H9 (cell line): ENCODE measurements around the gene STK38. TPM values are rescaled to one million over a fixed set of nuclear protein-coding genes. Genes with fewer than 3 reads are reported as not detected.

Experiments
- DNase-seq: peaks from one replicate; pipeline ENCODE4 v3.0.0-alpha.2; 2017
- H2AFZ ChIP-seq: one replicate; pipeline ENCODE4 v1.6.1; 2013; ENCODE audit warnings: mild to moderate bottlenecking, low read length, control low read depth, moderate library complexity
- H2AK5ac ChIP-seq: 2 replicates; pipeline ENCODE4 v1.6.1; 2013; ENCODE audit warnings: low read length, control low read depth, mixed read lengths; ENCODE audit not compliant: insufficient read length
- H2BK120ac ChIP-seq: one replicate; pipeline ENCODE4 v1.6.1; 2013; ENCODE audit warnings: low read depth, mild to moderate bottlenecking, low read length, control low read depth, inconsistent platforms; ENCODE audit not compliant: poor library complexity, severe bottlenecking
- H2BK12ac ChIP-seq: 2 replicates; pipeline ENCODE4 v1.6.1; 2013; ENCODE audit warnings: low read length, control low read depth, mixed read lengths, low read depth; ENCODE audit not compliant: insufficient read length
- H2BK15ac ChIP-seq: 2 replicates; pipeline ENCODE4 v1.6.1; 2013; ENCODE audit warnings: low read depth, low read length, control low read depth
- H2BK20ac ChIP-seq: one replicate; pipeline ENCODE4 v1.6.1; 2013; ENCODE audit warnings: low read depth, mild to moderate bottlenecking, low read length, control low read depth, inconsistent platforms; ENCODE audit not compliant: poor library complexity, severe bottlenecking
- H2BK5ac ChIP-seq: 2 replicates; pipeline ENCODE4 v1.6.1; 2013; ENCODE audit warnings: low read length, control low read depth, mixed read lengths; ENCODE audit not compliant: insufficient read length
- H3K14ac ChIP-seq: 2 replicates; pipeline ENCODE4 v1.6.1; 2013; ENCODE audit warnings: low read length, control low read depth; ENCODE audit not compliant: insufficient read depth
- H3K18ac ChIP-seq: 2 replicates; pipeline ENCODE4 v1.6.1; 2013; ENCODE audit warnings: low read depth, mild to moderate bottlenecking, mixed read lengths, low read length, control low read depth; ENCODE audit not compliant: insufficient read length
- H3K23ac ChIP-seq: 2 replicates; pipeline ENCODE4 v1.6.1; 2013; ENCODE audit warnings: low read length, control low read depth, mixed read lengths, low read depth; ENCODE audit not compliant: insufficient read length
- H3K23me2 ChIP-seq: 2 replicates; pipeline ENCODE4 v1.6.1; 2013; ENCODE audit warnings: low read depth, mild to moderate bottlenecking, mixed read lengths, low read length, control low read depth; ENCODE audit not compliant: insufficient read length, poor library complexity, severe bottlenecking
- H3K27ac ChIP-seq: 2 replicates; pipeline ENCODE4 v1.5.1; 2013; ENCODE audit warnings: low read length, control low read depth, mixed read lengths, low read depth; ENCODE audit not compliant: insufficient read length
- H3K27me3 ChIP-seq: 2 replicates; pipeline ENCODE4 v1.6.1; 2013; ENCODE audit warnings: low read length, control low read depth, inconsistent platforms; ENCODE audit not compliant: insufficient read depth
- H3K4ac ChIP-seq: 2 replicates; pipeline ENCODE4 v1.6.1; 2013; ENCODE audit warnings: low read depth, mild to moderate bottlenecking, control low read depth, inconsistent platforms, low read length, moderate library complexity
- H3K4me1 ChIP-seq: 2 replicates; pipeline ENCODE4 v1.6.1; 2013; ENCODE audit warnings: low read length, control low read depth, inconsistent platforms; ENCODE audit not compliant: insufficient read depth
- H3K4me2 ChIP-seq: 2 replicates; pipeline ENCODE4 v1.6.1; 2013; ENCODE audit warnings: low read length, control low read depth, mixed read lengths; ENCODE audit not compliant: insufficient read length, insufficient read depth
- H3K56ac ChIP-seq: 2 replicates; pipeline ENCODE4 v1.6.1; 2013; ENCODE audit warnings: low read depth, mild to moderate bottlenecking, mixed read lengths, low read length, control low read depth; ENCODE audit not compliant: insufficient read length
- H3K79me1 ChIP-seq: 2 replicates; pipeline ENCODE4 v1.6.1; 2013; ENCODE audit warnings: low read depth, mild to moderate bottlenecking, moderate library complexity, low read length, control low read depth, inconsistent platforms; ENCODE audit not compliant: insufficient read depth, poor library complexity, severe bottlenecking
- H3K79me2 ChIP-seq: 2 replicates; pipeline ENCODE4 v1.6.1; 2013; ENCODE audit warnings: low read length, control low read depth, inconsistent platforms; ENCODE audit not compliant: insufficient read depth
- H3K9ac ChIP-seq: 2 replicates; pipeline ENCODE4 v1.6.1; 2013; ENCODE audit warnings: low read length, control low read depth, mixed read lengths; ENCODE audit not compliant: insufficient read length; ENCODE audit errors: extremely low read depth
- H3K9me3 ChIP-seq: one replicate; pipeline ENCODE4 v1.6.1; 2013; ENCODE audit warnings: low read depth, low read length, inconsistent platforms; ENCODE audit not compliant: control insufficient read depth
- H3T11ph ChIP-seq: one replicate; pipeline ENCODE4 v1.6.1; 2013; ENCODE audit warnings: mild to moderate bottlenecking, low read length, control low read depth, inconsistent platforms
- H4K20me1 ChIP-seq: one replicate; pipeline ENCODE4 v1.6.1; 2013; ENCODE audit not compliant: control insufficient read depth, insufficient read length, insufficient read depth
- H4K5ac ChIP-seq: 2 replicates; pipeline ENCODE4 v1.6.1; 2013; ENCODE audit warnings: low read depth, mild to moderate bottlenecking, mixed read lengths, low read length, control low read depth; ENCODE audit not compliant: insufficient read length
- H4K8ac ChIP-seq: replicated peaks from 2 replicates; pipeline ENCODE4 v1.6.1; 2013; ENCODE audit warnings: low read length, control low read depth, mixed read lengths, low read depth; ENCODE audit not compliant: insufficient read length
- H4K91ac ChIP-seq: 2 replicates; pipeline ENCODE4 v1.6.1; 2013; ENCODE audit warnings: low read depth, mild to moderate bottlenecking, moderate library complexity, mixed read lengths, low read length, control low read depth; ENCODE audit not compliant: insufficient read length
- H3K27ac Mint-ChIP-seq, 3 experiments: 2 replicates in 2 of 3; 3 replicates in 1 of 3; pipeline ENCODE4 v1.8.0; 2020 to 2021; ENCODE audit warnings: mixed read lengths in 3 of 3, mild to moderate bottlenecking in 1 of 3, moderate library complexity in 1 of 3
- H3K27me3 Mint-ChIP-seq: 2 replicates; pipeline ENCODE4 v1.8.0; 2021; ENCODE audit warnings: low read depth, mild to moderate bottlenecking, moderate library complexity, mixed read lengths
- H3K36me3 Mint-ChIP-seq, 3 experiments: 2 replicates in 2 of 3; 3 replicates in 1 of 3; pipeline ENCODE4 v1.8.0; 2020 to 2021; ENCODE audit warnings: low read depth in 3 of 3, mixed read lengths in 3 of 3; ENCODE audit not compliant: insufficient read depth in 1 of 3
- H3K4me1 Mint-ChIP-seq, 2 experiments: 2 replicates each; pipeline ENCODE4 v1.8.0; 2020; ENCODE audit warnings: mixed read lengths in 2 of 2
- H3K4me3 Mint-ChIP-seq, 2 experiments: 2 replicates in 1 of 2; 3 replicates in 1 of 2; pipeline ENCODE4 v1.8.0; 2020 to 2021; ENCODE audit warnings: mild to moderate bottlenecking in 2 of 2, mixed read lengths in 2 of 2, moderate library complexity in 1 of 2
- H3K9me3 Mint-ChIP-seq, 2 experiments: 2 replicates in 1 of 2; 3 replicates in 1 of 2; pipeline ENCODE4 v1.8.0; 2020; ENCODE audit warnings: mild to moderate bottlenecking in 2 of 2, mixed read lengths in 2 of 2, moderate library complexity in 1 of 2
- CTCF ChIP-seq: fragments of 200-600 bp; sonication (generic); conservative IDR thresholded peaks from 3 replicates; pipeline ENCODE4 v1.8.0; 2021; ENCODE audit warnings: antibody characterized with exemption, mild to moderate bottlenecking
- WGBS: extraction: QIAGEN DNeasy Blood & Tissue Kit; methylation state at CpG from one replicate; pipeline ENCODE4 v1.1.7; 2013; ENCODE audit warnings: missing lambda C conversion rate, low lambda C conversion rate, mixed read lengths; ENCODE audit not compliant: insufficient read length; ENCODE audit errors: extremely low coverage; 5-methylcytosine and 5-hydroxymethylcytosine counted together
- total RNA-seq: library from RNA; stranded (reverse); gene quantifications from 2 replicates; pipeline ENCODE4 v1.2.1, GENCODE V29; 2021

STK38 gene
- total RNA-seq, 1 experiment from 2014 or later, result 17.5 TPM

GRCh38 chr6:36550473-36551000 is 3.3 kb upstream of the STK38 start:
- Histone ChIP-seq H3K23ac (no peak overlapping the region), H3K23me2 (peaks cover 10% of the 10 kb centered on the region), H3K27ac (no peak overlapping the region), H2BK120ac (no peak overlapping the region), H3K4ac (no peak overlapping the region), H3K4me1 (peaks cover 5% of the 10 kb centered on the region; the same call in 1 of the 2 replicates), H2BK15ac (no peak overlapping the region), H4K20me1 (no peaks in the 10 kb centered on the region), H2BK5ac (no peak overlapping the region), H2BK12ac (no peak overlapping the region), H4K91ac (no peak overlapping the region), H2AFZ (no peak overlapping the region), H2AK5ac (no peak overlapping the region), H3K14ac (no peak overlapping the region), H4K5ac (no peak overlapping the region), H3K4me2 (no peak overlapping the region), H3K9ac (no peak overlapping the region), H3K79me2 (peaks cover 6% of the 10 kb centered on the region; the same call in 1 of the 2 replicates), H3K9me3 (no peaks in the 10 kb centered on the region), H3K27me3 (no peaks in the 10 kb centered on the region), H3K79me1 (no peaks in the 10 kb centered on the region), H3K56ac (no peak overlapping the region), H4K8ac (no peak overlapping the region), H3T11ph (no peak overlapping the region), H2BK20ac (no peak overlapping the region), H3K18ac (no peak overlapping the region)
- no peak overlapping the region for H3K27ac Mint-ChIP-seq
- no peak for DNase-seq
- no peaks in the 10 kb centered on the region; the same call in none of the 2 replicates for H3K27me3 Mint-ChIP-seq
- TF ChIP-seq CTCF, result no peak
- no peaks in the 10 kb centered on the region for H3K36me3 Mint-ChIP-seq
- H3K4me3 Mint-ChIP-seq, result no peak overlapping the region
- peaks cover 12 to 19% of the 10 kb centered on the region in 2 experiments for H3K4me1 Mint-ChIP-seq
- peaks cover 0 to 2% of the 10 kb centered on the region in 2 experiments; a peak in 1 of 5 replicates for H3K9me3 Mint-ChIP-seq
- WGBS, result no CpG with 5 or more reads among the region's 1 CpG
